HepG2 (cell line): ENCODE measurements around the gene OR1F1. TPM values are rescaled to one million over a fixed set of nuclear protein-coding genes. Genes with fewer than 3 reads are reported as not detected.

Experiments
- ADNP ChIP-seq: sonication (generic); formaldehyde crosslinking; IDR thresholded peaks from 2 replicates; pipeline ENCODE4 v1.4.0; 2020; ENCODE audit warnings: missing genetic modification reagents
- AKAP8 ChIP-seq: sonication (generic); formaldehyde crosslinking; IDR thresholded peaks from 2 replicates; pipeline ENCODE4 v1.5.1; 2020; ENCODE audit warnings: mild to moderate bottlenecking, missing genetic modification reagents
- CBX1 ChIP-seq: IDR thresholded peaks from one replicate; pipeline ENCODE4 v1.6.1; 2016; ENCODE audit warnings: antibody characterized with exemption, low read depth
- DMAP1 ChIP-seq: IDR thresholded peaks from 2 replicates; pipeline ENCODE4 v1.6.1; 2016
- ELF1 ChIP-seq: sonication (generic); formaldehyde crosslinking; IDR thresholded peaks from 2 replicates; pipeline ENCODE4 v1.4.0; 2020; ENCODE audit warnings: missing genetic modification reagents
- HNRNPLL ChIP-seq: fragments of 200-400 bp; formaldehyde crosslinking; IDR thresholded peaks from 2 replicates; pipeline ENCODE4 v1.6.1; 2017; ENCODE audit warnings: mild to moderate bottlenecking, low read depth, low read length; ENCODE audit not compliant: poor library complexity, severe bottlenecking
- JARID2 ChIP-seq: sonication (generic); formaldehyde crosslinking; IDR thresholded peaks from 2 replicates; pipeline ENCODE4 v1.8.1; 2023; ENCODE audit warnings: missing genetic modification reagents, inconsistent platforms; ENCODE audit not compliant: insufficient replicate concordance
- MED8 ChIP-seq: sonication (generic); formaldehyde crosslinking; IDR thresholded peaks from 2 replicates; pipeline ENCODE4 v1.8.1; 2023; ENCODE audit warnings: mild to moderate bottlenecking, missing genetic modification reagents; ENCODE audit not compliant: insufficient replicate concordance
- NAIF1 ChIP-seq: sonication (generic); formaldehyde crosslinking; IDR thresholded peaks from 2 replicates; pipeline ENCODE4 v1.5.0; 2020; ENCODE audit warnings: mild to moderate bottlenecking, missing genetic modification reagents, borderline replicate concordance
- PHF8 ChIP-seq: sonication (generic); formaldehyde crosslinking; IDR thresholded peaks from 2 replicates; pipeline ENCODE4 v1.5.0; 2020; ENCODE audit warnings: missing genetic modification reagents
- RFXAP ChIP-seq: sonication (generic); formaldehyde crosslinking; IDR thresholded peaks from 2 replicates; pipeline ENCODE4 v1.4.0; 2020; ENCODE audit warnings: missing genetic modification reagents, borderline replicate concordance
- SRSF4 ChIP-seq: fragments of 200-400 bp; formaldehyde crosslinking; IDR thresholded peaks from one replicate; pipeline ENCODE4 v1.6.1; 2018; ENCODE audit warnings: mild to moderate bottlenecking, low read depth, low read length, moderate library complexity; ENCODE audit not compliant: poor library complexity, severe bottlenecking
- TOE1 ChIP-seq: sonication (generic); formaldehyde crosslinking; IDR thresholded peaks from 2 replicates; pipeline ENCODE4 v1.4.0; 2020; ENCODE audit warnings: mild to moderate bottlenecking, missing genetic modification reagents
- U2AF2 ChIP-seq: fragments of 200-400 bp; formaldehyde crosslinking; IDR thresholded peaks from 2 replicates; pipeline ENCODE4 v1.6.1; 2017; ENCODE audit warnings: low read depth, mild to moderate bottlenecking, low read length
- ZBTB1 ChIP-seq: sonication (generic); formaldehyde crosslinking; IDR thresholded peaks from 2 replicates; pipeline ENCODE4 v1.4.0; 2020; ENCODE audit warnings: missing genetic modification reagents, borderline replicate concordance
- ZBTB7B ChIP-seq: sonication (generic); formaldehyde crosslinking; IDR thresholded peaks from 2 replicates; pipeline ENCODE4 v1.4.0; 2020; ENCODE audit warnings: missing genetic modification reagents
- ZNF501 ChIP-seq: sonication (generic); formaldehyde crosslinking; IDR thresholded peaks from 2 replicates; pipeline ENCODE4 v1.5.1; 2020; ENCODE audit warnings: mild to moderate bottlenecking, moderate library complexity, missing genetic modification reagents
- ZNF678 ChIP-seq: sonication (generic); formaldehyde crosslinking; IDR thresholded peaks from 2 replicates; pipeline ENCODE4 v1.4.0; 2020; ENCODE audit warnings: mild to moderate bottlenecking, missing genetic modification reagents
- ZNF761 ChIP-seq: sonication (generic); formaldehyde crosslinking; conservative IDR thresholded peaks from 2 replicates; pipeline ENCODE4 v1.4.0; 2020; ENCODE audit warnings: mild to moderate bottlenecking, missing genetic modification reagents
- polyA plus RNA-seq, 8 experiments: library from polyadenylated mRNA; depleted of rRNA in 3 of 8; stranded (reverse) in 7 of 8; unstranded in 1 of 8; fragments of >200 nt; fragmentation: Illumina TruSeq in 4 of 8; extraction: Trizol in 4 of 8; gene quantifications; 2 replicates each; pipeline versions ENCODE4 v1.2.1 to v1.2.3, GENCODE V29; 2011 to 2016; ENCODE audit warnings: low read depth in 4 of 8, missing spikeins in 1 of 8, mixed read lengths in 1 of 8; ENCODE audit not compliant: insufficient read depth in 1 of 8
- total RNA-seq, 5 experiments: library from RNA; depleted of rRNA; stranded (reverse); fragments of >200 nt; fragmentation: Illumina TruSeq; extraction: Trizol; gene quantifications; 2 replicates each; pipeline ENCODE4 v1.2.3, GENCODE V29; 2016; ENCODE audit warnings: low read depth in 1 of 5
- TF ChIP-seq, protein P1 (sequence below): sonication (generic); formaldehyde crosslinking; IDR thresholded peaks from 2 replicates; pipeline ENCODE4 v1.5.1; 2020; ENCODE audit warnings: missing genetic modification reagents, mild to moderate bottlenecking, borderline replicate concordance
- TF ChIP-seq, protein P2 (sequence below): sonication (generic); formaldehyde crosslinking; conservative IDR thresholded peaks from 2 replicates; pipeline ENCODE4 v1.4.0; 2020; ENCODE audit warnings: missing genetic modification reagents
- TF ChIP-seq, protein P3 (sequence below): sonication (generic); formaldehyde crosslinking; IDR thresholded peaks from 2 replicates; pipeline ENCODE4 v1.4.0; 2020; ENCODE audit warnings: mild to moderate bottlenecking, missing genetic modification reagents

The OR1F1 gene
- total and polyA plus RNA-seq, 2 of the 13 experiments (the other 11 are each of a cell fraction or from before 2014, with no cell fraction given) = 0.90 TPM; not detected in 1

DNA sequence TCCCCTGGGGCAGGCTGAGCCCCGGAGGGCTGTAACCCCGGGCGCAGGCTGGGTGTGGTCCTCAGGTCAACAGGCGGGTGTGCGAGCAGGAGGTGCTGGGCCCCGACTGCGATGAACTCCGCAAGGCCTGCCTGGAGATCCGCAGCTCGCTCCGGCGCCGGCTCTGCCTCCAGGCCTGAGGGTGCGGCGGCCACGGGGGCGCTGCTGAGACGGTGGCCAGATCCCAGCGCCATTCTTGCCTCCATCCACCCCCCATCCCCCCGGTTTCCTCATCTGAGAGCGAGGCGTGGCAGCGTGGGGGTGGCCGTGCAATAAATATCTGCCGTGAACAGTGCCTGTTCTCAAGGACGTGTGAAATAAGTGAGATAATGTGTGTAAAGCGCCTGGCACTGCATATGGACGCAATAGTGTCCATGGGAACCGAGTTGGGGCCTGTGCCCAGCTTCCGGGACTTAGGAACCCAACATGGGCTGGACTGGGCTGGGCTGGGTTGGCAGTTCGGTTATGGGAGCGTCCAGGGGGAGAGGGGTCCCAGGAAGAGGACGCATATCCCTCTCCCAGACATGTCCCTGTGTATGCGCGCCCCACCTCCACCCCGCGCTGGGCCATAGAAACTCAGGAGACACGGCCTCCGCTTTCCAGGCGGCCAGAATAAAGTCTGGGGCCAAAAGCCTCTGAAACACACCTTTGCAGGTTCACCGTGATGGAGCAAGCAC lies 38.2 kb upstream of the OR1F1 start (continued):
- TF ChIP-seq, protein P1, sequence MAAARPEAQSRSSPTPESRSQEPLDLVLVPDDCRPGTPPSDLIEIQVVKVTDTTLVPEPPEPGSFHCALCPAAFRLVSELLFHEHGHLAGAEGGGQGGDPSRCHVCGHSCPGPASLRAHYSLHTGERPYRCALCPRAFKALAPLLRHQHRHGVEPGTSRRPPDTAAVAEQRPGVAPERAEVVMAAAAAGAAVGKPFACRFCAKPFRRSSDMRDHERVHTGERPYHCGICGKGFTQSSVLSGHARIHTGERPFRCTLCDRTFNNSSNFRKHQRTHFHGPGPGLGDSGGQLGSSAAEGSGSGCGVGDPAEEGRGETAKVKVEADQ (CRISPR knock-in tag) = 0 out of 2 replicates have a peak, but pooled peaks have one; percentile 6
- TF ChIP-seq CBX1 (peak; percentile 22), RFXAP (no peak), ADNP (CRISPR knock-in tag) (0 out of 2 replicates have a peak, but pooled peaks have one; percentile 16), DMAP1 (CRISPR knock-in tag) (no peak), ZBTB7B (CRISPR knock-in tag) (no peak), U2AF2 (no peak), PHF8 (peak; percentile 41), HNRNPLL (peak; percentile 82), ZNF678 (0 out of 2 replicates have a peak, but pooled peaks have one; percentile 53), TOE1 (CRISPR knock-in tag) (no peak), ELF1 (CRISPR knock-in tag) (0 out of 2 replicates have a peak, but pooled peaks have one; percentile 34), ZBTB1 (no peak), ZNF501 (CRISPR knock-in tag) (no peak), JARID2 (CRISPR knock-in tag) (no peak), NAIF1 (CRISPR knock-in tag) (no peak), ZNF761 (CRISPR knock-in tag) (no peak), SRSF4 (no peak), AKAP8 (CRISPR knock-in tag) (no peak), MED8 (CRISPR knock-in tag) (no peak)
- TF ChIP-seq, protein P2, sequence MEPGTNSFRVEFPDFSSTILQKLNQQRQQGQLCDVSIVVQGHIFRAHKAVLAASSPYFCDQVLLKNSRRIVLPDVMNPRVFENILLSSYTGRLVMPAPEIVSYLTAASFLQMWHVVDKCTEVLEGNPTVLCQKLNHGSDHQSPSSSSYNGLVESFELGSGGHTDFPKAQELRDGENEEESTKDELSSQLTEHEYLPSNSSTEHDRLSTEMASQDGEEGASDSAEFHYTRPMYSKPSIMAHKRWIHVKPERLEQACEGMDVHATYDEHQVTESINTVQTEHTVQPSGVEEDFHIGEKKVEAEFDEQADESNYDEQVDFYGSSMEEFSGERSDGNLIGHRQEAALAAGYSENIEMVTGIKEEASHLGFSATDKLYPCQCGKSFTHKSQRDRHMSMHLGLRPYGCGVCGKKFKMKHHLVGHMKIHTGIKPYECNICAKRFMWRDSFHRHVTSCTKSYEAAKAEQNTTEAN (CRISPR knock-in tag) = no peak
- TF ChIP-seq, protein P3, sequence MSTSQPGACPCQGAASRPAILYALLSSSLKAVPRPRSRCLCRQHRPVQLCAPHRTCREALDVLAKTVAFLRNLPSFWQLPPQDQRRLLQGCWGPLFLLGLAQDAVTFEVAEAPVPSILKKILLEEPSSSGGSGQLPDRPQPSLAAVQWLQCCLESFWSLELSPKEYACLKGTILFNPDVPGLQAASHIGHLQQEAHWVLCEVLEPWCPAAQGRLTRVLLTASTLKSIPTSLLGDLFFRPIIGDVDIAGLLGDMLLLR (CRISPR knock-in tag) = 0 out of 2 replicates have a peak, but pooled peaks have one; percentile 58
